H1 (cell line): Measurements from ENCODE around the gene DLL4. TPM values are rescaled to one million over a fixed set of nuclear protein-coding genes. Genes with fewer than 3 reads are reported as not detected.

Experiments used
- CTCF ChIA-PET: fragments of 300-600 bp; sonication (Branson Sonifier 250); formaldehyde crosslinking; loops from one replicate; lab custom pipeline; 2021; ENCODE audit not compliant: partially characterized antibody; lab: Charles Lee
- POLR2A ChIA-PET: fragments of 300-600 bp; sonication (Branson Sonifier 250); formaldehyde crosslinking; loops from one replicate; lab custom pipeline; 2021; ENCODE audit warnings: inconsistent platforms; ENCODE audit not compliant: partially characterized antibody; lab: Charles Lee
- DNase-seq, 2 experiments: peaks; one replicate each; pipeline versions ENCODE4 v3.0.0 to v3.0.0-alpha.2; 2010 to 2022; ENCODE audit warnings: low spot score in 2 of 2, low read depth in 1 of 2, mixed read lengths in 1 of 2
- FAIRE-seq: peaks from 2 replicates; lab custom pipeline; 2011; peaks lifted over from hg19 to GRCh38; lab: Jason Lieb, UNC
- H2AFZ ChIP-seq: 2 replicates; pipeline ENCODE4 v1.8.1; 2012; ENCODE audit warnings: low read length, inconsistent platforms
- H2AK5ac ChIP-seq: 2 replicates; pipeline ENCODE4 v1.6.1; 2013; ENCODE audit warnings: low read depth, low read length
- H2BK120ac ChIP-seq: replicated peaks from 2 replicates; pipeline ENCODE3; 2013; ENCODE audit warnings: low read depth, low read length, inconsistent platforms
- H2BK12ac ChIP-seq: 2 replicates; pipeline ENCODE4 v1.6.1; 2013; ENCODE audit warnings: low read depth, low read length
- H2BK15ac ChIP-seq: 2 replicates; pipeline ENCODE4 v1.6.1; 2013; ENCODE audit warnings: low read length
- H2BK20ac ChIP-seq: 2 replicates; pipeline ENCODE4 v1.6.1; 2013; ENCODE audit warnings: low read length
- H2BK5ac ChIP-seq: 2 replicates; pipeline ENCODE4 v1.6.1; 2013; ENCODE audit warnings: low read depth, low read length
- H3K14ac ChIP-seq: 2 replicates; pipeline ENCODE4 v1.6.1; 2013; ENCODE audit warnings: inconsistent platforms; ENCODE audit not compliant: insufficient read length
- H3K18ac ChIP-seq: 2 replicates; pipeline ENCODE4 v1.6.1; 2013; ENCODE audit warnings: low read length; ENCODE audit errors: extremely low read depth
- H3K23ac ChIP-seq: 2 replicates; pipeline ENCODE4 v1.6.1; 2013; ENCODE audit warnings: inconsistent platforms; ENCODE audit not compliant: insufficient read length
- H3K23me2 ChIP-seq: 2 replicates; pipeline ENCODE4 v1.6.1; 2013; ENCODE audit warnings: low read depth, low read length
- H3K27ac ChIP-seq: 2 replicates; pipeline ENCODE4 v1.6.1; 2011; ENCODE audit warnings: low read depth, low read length, inconsistent platforms
- H3K27me3 ChIP-seq, 4 experiments: replicated peaks in 1 of 4; 1 replicate in 1 of 4; 2 replicates in 3 of 4; pipeline versions ENCODE4 v1.6.1 to v1.8.1; 2011 to 2013; ENCODE audit warnings: low read length in 3 of 4, mild to moderate bottlenecking in 3 of 4, inconsistent platforms in 2 of 4, mixed read lengths in 2 of 4, moderate library complexity in 1 of 4; ENCODE audit not compliant: control insufficient read depth in 3 of 4, insufficient read depth in 3 of 4; ENCODE audit errors: extremely low read depth in 1 of 4
- H3K36me3 ChIP-seq, 4 experiments: 2 replicates each; pipeline versions ENCODE4 v1.6.1 to v1.8.1; 2011 to 2013; ENCODE audit warnings: mild to moderate bottlenecking in 4 of 4, low read length in 3 of 4, moderate library complexity in 2 of 4, control low read depth in 1 of 4, inconsistent platforms in 1 of 4; ENCODE audit not compliant: insufficient read depth in 4 of 4, control insufficient read depth in 2 of 4
- H3K4ac ChIP-seq: replicated peaks from 2 replicates; pipeline ENCODE3; 2013; ENCODE audit warnings: low read length, low read depth, mixed read lengths, inconsistent platforms; ENCODE audit not compliant: insufficient read length
- H3K4me1 ChIP-seq, 4 experiments: replicated peaks in 1 of 4; 1 replicate in 1 of 4; 2 replicates in 3 of 4; pipeline versions ENCODE4 v1.6.1 to v1.8.1; 2011 to 2013; ENCODE audit warnings: low read length in 3 of 4, inconsistent platforms in 2 of 4, mixed read lengths in 1 of 4; ENCODE audit not compliant: insufficient read depth in 4 of 4, control insufficient read depth in 3 of 4
- H3K4me2 ChIP-seq, 2 experiments: 2 replicates each; pipeline versions ENCODE4 v1.6.1 to v1.8.1; 2011 to 2013; ENCODE audit warnings: low read depth in 2 of 2, low read length in 2 of 2, control low read depth in 1 of 2, inconsistent platforms in 1 of 2, mild to moderate bottlenecking in 1 of 2; ENCODE audit not compliant: insufficient read depth in 1 of 2
- H3K4me3 ChIP-seq, 4 experiments: fragments of 200-600, 300-600 bp in 1 of 4; sonication (generic), shearing (Covaris generic), sonication (Bioruptor Twin) in 1 of 4; 2 replicates each; pipeline versions ENCODE4 v1.5.1 to v1.8.1; 2011 to 2016; ENCODE audit warnings: low read length in 4 of 4, low read depth in 3 of 4, control low read depth in 2 of 4, inconsistent platforms in 2 of 4, mild to moderate bottlenecking in 2 of 4, mixed read lengths in 1 of 4, moderate library complexity in 1 of 4; ENCODE audit not compliant: insufficient read depth in 2 of 4; ENCODE audit errors: extremely low read depth in 1 of 4
- H3K56ac ChIP-seq: replicated peaks from 2 replicates; pipeline ENCODE3; 2013; ENCODE audit warnings: low read depth, mild to moderate bottlenecking, mixed read lengths, low read length, inconsistent platforms; ENCODE audit not compliant: insufficient read length
- H3K79me1 ChIP-seq: 2 replicates; pipeline ENCODE4 v1.6.1; 2013; ENCODE audit warnings: low read depth, low read length, control low read depth
- H3K79me2 ChIP-seq, 2 experiments: 2 replicates each; pipeline versions ENCODE4 v1.6.1 to v1.8.1; 2012 to 2013; ENCODE audit warnings: low read length in 2 of 2, mild to moderate bottlenecking in 2 of 2, inconsistent platforms in 1 of 2; ENCODE audit not compliant: insufficient read depth in 2 of 2, control insufficient read depth in 1 of 2
- H3K9ac ChIP-seq, 4 experiments: replicated peaks in 1 of 4; 1 replicate in 1 of 4; 2 replicates in 3 of 4; pipeline versions ENCODE4 v1.6.1 to v1.8.1; 2011 to 2013; ENCODE audit warnings: low read depth in 3 of 4, low read length in 3 of 4, control low read depth in 2 of 4, mild to moderate bottlenecking in 2 of 4, moderate library complexity in 2 of 4, inconsistent platforms in 1 of 4; ENCODE audit errors: extremely low read depth in 1 of 4
- H3K9me3 ChIP-seq, 2 experiments: 2 replicates each; pipeline versions ENCODE4 v1.6.1 to v1.8.1; 2012 to 2013; ENCODE audit warnings: mild to moderate bottlenecking in 2 of 2, moderate library complexity in 2 of 2, control low read depth in 1 of 2, inconsistent platforms in 1 of 2, low read depth in 1 of 2, low read length in 1 of 2, mixed read lengths in 1 of 2; ENCODE audit not compliant: insufficient read depth in 2 of 2
- H4K20me1 ChIP-seq, 2 experiments: replicated peaks in 1 of 2; 2 replicates each; pipeline versions ENCODE3 to v1.8.1; 2011 to 2013; ENCODE audit warnings: inconsistent platforms in 2 of 2, low read length in 2 of 2, mild to moderate bottlenecking in 1 of 2; ENCODE audit not compliant: insufficient read depth in 2 of 2, control insufficient read depth in 1 of 2
- H4K5ac ChIP-seq: 2 replicates; pipeline ENCODE4 v1.6.1; 2013; ENCODE audit warnings: low read length, low read depth, mixed read lengths, inconsistent platforms; ENCODE audit not compliant: insufficient read length
- H4K8ac ChIP-seq: 2 replicates; pipeline ENCODE4 v1.8.0; 2013; ENCODE audit warnings: mild to moderate bottlenecking, moderate library complexity, low read length, inconsistent platforms; ENCODE audit not compliant: insufficient read depth; ENCODE audit errors: extremely low read depth
- H4K91ac ChIP-seq: replicated peaks from 2 replicates; pipeline ENCODE3; 2013; ENCODE audit warnings: low read length, mixed read lengths, inconsistent platforms; ENCODE audit not compliant: insufficient read length
- BACH1 ChIP-seq: IDR thresholded peaks from 2 replicates; pipeline ENCODE4 v1.6.1; 2012; ENCODE audit warnings: low read length, improper control_type of control experiment
- CBX8 ChIP-seq: fragments of 300-800, 300-1000 bp; sonication (generic); IDR thresholded peaks from 2 replicates; pipeline ENCODE4 v1.7.1; 2016; ENCODE audit warnings: low read depth, low read length, borderline replicate concordance
- CHD1 ChIP-seq: IDR thresholded peaks from 2 replicates; pipeline ENCODE4 v1.6.1; 2012; ENCODE audit warnings: low read depth, low read length, improper control_type of control experiment
- CHD2 ChIP-seq: IDR thresholded peaks from 2 replicates; pipeline ENCODE4 v1.6.1; 2012; ENCODE audit warnings: low read length, improper control_type of control experiment
- CREB1 ChIP-seq: IDR thresholded peaks from 2 replicates; pipeline ENCODE4 v1.6.1; 2012; ENCODE audit warnings: inconsistent platforms
- CTBP2 ChIP-seq: IDR thresholded peaks from 2 replicates; pipeline ENCODE4 v1.7.0; 2011; ENCODE audit warnings: borderline replicate concordance, mild to moderate bottlenecking, moderate library complexity, mixed read lengths, low read length; ENCODE audit not compliant: insufficient read depth, insufficient read length
- EGR1 ChIP-seq: IDR thresholded peaks from 2 replicates; pipeline ENCODE4 v1.6.1; 2011; ENCODE audit warnings: low read depth, low read length, borderline replicate concordance
- NRF1 ChIP-seq: IDR thresholded peaks from 2 replicates; pipeline ENCODE4 v1.6.1; 2011; ENCODE audit warnings: mild to moderate bottlenecking, low read depth, low read length, improper control_type of control experiment
- RXRA ChIP-seq: IDR thresholded peaks from 2 replicates; pipeline ENCODE4 v1.6.1; 2011; ENCODE audit warnings: low read depth, mild to moderate bottlenecking, low read length, moderate library complexity; ENCODE audit not compliant: insufficient read depth
- SP4 ChIP-seq: IDR thresholded peaks from 2 replicates; pipeline ENCODE4 v1.6.1; 2012; ENCODE audit warnings: low read length, inconsistent platforms
- WGBS, 2 experiments: shearing (Covaris generic) in 1 of 2; methylation state at CpG; one replicate each; pipeline versions ENCODE4 v1.1.6 to v1.1.7; 2013 to 2015; ENCODE audit warnings: low lambda C conversion rate in 2 of 2, mixed read lengths in 2 of 2, inconsistent platforms in 1 of 2, low coverage in 1 of 2, missing lambda C conversion rate in 1 of 2; ENCODE audit not compliant: insufficient replicate concordance in 2 of 2, insufficient coverage in 1 of 2, insufficient read length in 1 of 2; ENCODE audit errors: extremely low coverage in 1 of 2, missing lambda C conversion rate in 1 of 2; 5-methylcytosine and 5-hydroxymethylcytosine counted together
- polyA plus RNA-seq, 7 experiments: library from polyadenylated mRNA; depleted of rRNA in 3 of 7; stranded (reverse) in 5 of 7; unstranded in 2 of 7; fragments of >200 nt in 5 of 7; fragments of 200-250 nt in 2 of 7; gene quantifications; 1 replicate in 5 of 7; 2 replicates in 1 of 7; 4 replicates in 1 of 7; pipeline versions ENCODE4 v1.2.1 to v1.2.3, GENCODE V29; 2011 to 2013; ENCODE audit warnings: missing spikeins in 2 of 7, mixed read lengths in 2 of 7
- total RNA-seq: library from RNA; stranded (reverse); fragmentation: NEBNext Ultra II Directional; extraction: Animal tissue kit (Norgen Biotek cat#: 25700); gene quantifications from 2 replicates; pipeline ENCODE4 v1.2.1, GENCODE V29; 2021
- TF ChIP-seq, protein P1 (sequence below): IDR thresholded peaks from 2 replicates; pipeline ENCODE4 v1.6.1; 2011; ENCODE audit warnings: low read length, improper control_type of control experiment
- TF ChIP-seq, protein P2 (sequence below): IDR thresholded peaks from 2 replicates; pipeline ENCODE4 v1.6.1; 2011; ENCODE audit warnings: low read depth, mild to moderate bottlenecking, low read length; ENCODE audit not compliant: insufficient read depth

The DLL4 gene
- total and polyA plus RNA-seq, 2 of the 8 experiments (the other 6 are each of a cell fraction or from before 2014, with no cell fraction given) = 0.23 to 0.60 TPM

DNA sequence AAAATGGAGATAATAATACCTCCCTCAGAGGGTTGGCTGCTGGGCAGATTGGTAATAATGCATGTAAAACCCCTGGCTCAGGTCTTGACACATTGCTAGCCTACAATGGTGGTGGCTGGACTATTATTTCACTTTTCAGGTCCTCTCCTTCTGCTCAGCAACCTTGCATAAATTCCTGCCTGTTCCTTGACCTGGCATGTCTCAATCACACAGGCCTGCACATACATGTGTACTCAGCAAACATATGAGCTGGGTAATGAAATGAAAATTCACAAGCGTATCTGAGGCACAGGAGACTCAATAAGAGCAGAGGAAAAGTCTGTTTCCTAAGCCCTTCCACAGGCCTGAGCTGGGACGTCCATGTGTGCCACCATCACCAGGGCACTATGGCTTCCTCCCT is 17.4 kb upstream of the DLL4 start:
- Histone ChIP-seq H2BK15ac (no peak overlapping the region), H3K79me2 (no peaks in the 10 kb centered on the region), H3K27ac (no peak overlapping the region), H3K9me3 (no peaks in the 10 kb centered on the region), H4K8ac (no peak overlapping the region), H3K23ac (no peak overlapping the region), H2AK5ac (0 out of 2 replicates have a peak overlapping the region, but pooled peaks have one; percentile 84), H3K14ac (no peak overlapping the region), H3K9ac (0 out of 7 replicates have a peak overlapping the region, but pooled peaks of 1 of the 4 experiments have one; percentile 15), H3K36me3 (no peaks in the 10 kb centered on the region), H2BK120ac (no peak overlapping the region), H3K4me3 (no peak overlapping the region), H3K4me2 (0 out of 4 replicates have a peak overlapping the region, but pooled peaks of 1 of the 2 experiments have one; percentile 1), H3K27me3 (peaks cover 0 to 4% (median 0%) of the 10 kb centered on the region in 4 experiments; a peak in 2 of 7 replicates), H3K4ac (no peak overlapping the region), H2AFZ (no peak overlapping the region), H3K4me1 (peaks cover 0 to 34% (median 17%) of the 10 kb centered on the region in 4 experiments; a peak in 6 of 7 replicates), H3K18ac (0 out of 2 replicates have a peak overlapping the region, but pooled peaks have one; percentile 9), H3K79me1 (no peaks in the 10 kb centered on the region), H4K5ac (no peak overlapping the region), H3K56ac (no peak overlapping the region), H3K23me2 (peaks cover 7% of the 10 kb centered on the region; the same call in 1 of the 2 replicates), H4K91ac (no peak overlapping the region), H2BK12ac (peak overlapping the region; percentile 84; the same call in 1 of the 2 replicates), H2BK20ac (no peak overlapping the region), H4K20me1 (no peaks in the 10 kb centered on the region), H2BK5ac (peak overlapping the region; percentile 12; the same call in 1 of the 2 replicates)
- ChIA-PET POLR2A (interaction anchor here (0.6 to 11.5 kb wide), 5 partner anchors 12 to 427 kb away, joined by 3 to 209 read pairs (median 6); partner anchors contain the start of genes CHAC1 and DLL4), CTCF (interaction anchor here (0.6 to 20.6 kb wide), 8 partner anchors 9 to 108 kb away, joined by 3 to 619 read pairs (median 8); partner anchors contain the start of genes DLL4 and VPS18)
- TF ChIP-seq NRF1 (no peak), CBX8 (no peak), CHD2 (no peak), EGR1 (no peak), BACH1 (no peak), CTBP2 (no peak), SP4 (no peak), CHD1 (no peak), RXRA (no peak), CREB1 (no peak)
- TF ChIP-seq, protein P1, sequence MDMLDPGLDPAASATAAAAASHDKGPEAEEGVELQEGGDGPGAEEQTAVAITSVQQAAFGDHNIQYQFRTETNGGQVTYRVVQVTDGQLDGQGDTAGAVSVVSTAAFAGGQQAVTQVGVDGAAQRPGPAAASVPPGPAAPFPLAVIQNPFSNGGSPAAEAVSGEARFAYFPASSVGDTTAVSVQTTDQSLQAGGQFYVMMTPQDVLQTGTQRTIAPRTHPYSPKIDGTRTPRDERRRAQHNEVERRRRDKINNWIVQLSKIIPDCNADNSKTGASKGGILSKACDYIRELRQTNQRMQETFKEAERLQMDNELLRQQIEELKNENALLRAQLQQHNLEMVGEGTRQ = no peak
- TF ChIP-seq, protein P2, sequence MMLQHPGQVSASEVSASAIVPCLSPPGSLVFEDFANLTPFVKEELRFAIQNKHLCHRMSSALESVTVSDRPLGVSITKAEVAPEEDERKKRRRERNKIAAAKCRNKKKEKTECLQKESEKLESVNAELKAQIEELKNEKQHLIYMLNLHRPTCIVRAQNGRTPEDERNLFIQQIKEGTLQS = no peak
- 83% methylated on average over 2 of the region's 2 CpGs; no CpG with 5 or more reads in 1 of the 2 experiments for WGBS, 2 experiments
- FAIRE-seq (no peak), DNase-seq (no peak)
